OCI-LY1 (cell line): Measurements from ENCODE around the gene ATN1.
A peak's percentile ranks its signal among the peaks of the same experiment; 100 is the strongest.

ENCODE experiments used
- H2AFZ ChIP-seq: fragments of 200-600 bp; sonication (generic), shearing (Covaris generic); 2 replicates; pipeline ENCODE4 v1.6.0; 2014; ENCODE audit warnings: antibody characterized with exemption, mild to moderate bottlenecking, low read length
- H3F3A ChIP-seq: fragments of 200-600 bp; sonication (generic), shearing (Covaris generic); 2 replicates; pipeline ENCODE4 v1.6.0; 2014; ENCODE audit warnings: mild to moderate bottlenecking, antibody characterized with exemption, low read length, moderate library complexity; ENCODE audit not compliant: insufficient read depth
- H3K27ac ChIP-seq: fragments of 200-600 bp; sonication (generic); 2 replicates; pipeline ENCODE4 v1.5.1; 2014; ENCODE audit warnings: low read length, mixed run types, mild to moderate bottlenecking, low read depth; ENCODE audit not compliant: poor library complexity, severe bottlenecking
- H3K27me3 ChIP-seq: fragments of 200-600 bp; sonication (generic); 2 replicates; pipeline ENCODE4 v1.6.0; 2014; ENCODE audit warnings: antibody characterized with exemption, mild to moderate bottlenecking, low read length, moderate library complexity; ENCODE audit not compliant: insufficient read depth
- H3K36me3 ChIP-seq: fragments of 200-600 bp; sonication (generic); 2 replicates; pipeline ENCODE4 v1.6.1; 2014; ENCODE audit warnings: mild to moderate bottlenecking, antibody characterized with exemption, low read length, moderate library complexity, mixed read lengths; ENCODE audit not compliant: insufficient read depth
- H3K4me1 ChIP-seq: fragments of 200-600 bp; sonication (generic); 2 replicates; pipeline ENCODE4 v1.5.1; 2014; ENCODE audit warnings: mild to moderate bottlenecking, low read length, moderate library complexity; ENCODE audit not compliant: insufficient read depth, severe bottlenecking
- H3K4me2 ChIP-seq: fragments of 200-600 bp; sonication (generic), shearing (Covaris generic); 2 replicates; pipeline ENCODE4 v1.6.1; 2014; ENCODE audit warnings: low read length
- H3K4me3 ChIP-seq: fragments of 200-600 bp; sonication (generic); 2 replicates; pipeline ENCODE4 v1.5.1; 2014; ENCODE audit warnings: low read length, low read depth, mild to moderate bottlenecking, mixed read lengths; ENCODE audit not compliant: poor library complexity, severe bottlenecking
- H3K79me2 ChIP-seq: fragments of 200-600 bp; shearing (Covaris generic); 2 replicates; pipeline ENCODE4 v1.6.1; 2016; ENCODE audit warnings: mixed run types, low read length, mixed read lengths; ENCODE audit not compliant: insufficient read depth
- H3K9ac ChIP-seq: fragments of 200-600 bp; sonication (generic), shearing (Covaris generic); 2 replicates; pipeline ENCODE4 v1.6.1; 2014; ENCODE audit warnings: mild to moderate bottlenecking, low read length, mixed read lengths
- H3K9me2 ChIP-seq: fragments of 200-600 bp; sonication (generic), shearing (Covaris generic); 2 replicates; pipeline ENCODE4 v1.6.1; 2014; ENCODE audit warnings: low read depth, mild to moderate bottlenecking, low read length, mixed read lengths
- H3K9me3 ChIP-seq: fragments of 200-600 bp; shearing (Covaris generic); 2 replicates; pipeline ENCODE4 v1.6.1; 2014; ENCODE audit warnings: low read length, mixed read lengths
- H4K20me1 ChIP-seq: fragments of 200-600 bp; sonication (generic), shearing (Covaris generic); 2 replicates; pipeline ENCODE4 v1.6.0; 2016; ENCODE audit warnings: mild to moderate bottlenecking, low read length; ENCODE audit not compliant: insufficient read depth
- CTCF ChIP-seq: fragments of 200-600 bp; sonication (generic), shearing (Covaris generic); IDR thresholded peaks from 2 replicates; pipeline ENCODE4 v1.5.1; 2017; ENCODE audit warnings: mild to moderate bottlenecking, antibody characterized with exemption, low read length, moderate library complexity, mixed read lengths
- EZH2 ChIP-seq: fragments of 200-600 bp; sonication (generic), shearing (Covaris generic); IDR thresholded peaks from 2 replicates; pipeline ENCODE4 v1.8.0; 2017; ENCODE audit warnings: borderline replicate concordance, mixed run types, mild to moderate bottlenecking, antibody characterized with exemption, low read length, moderate library complexity, mixed read lengths

The ATN1 gene

GRCh38 chr12:6909421-6910145, 18.2 kb upstream of the ATN1 start:
- no peaks in the 10 kb centered on the region for H3K36me3 ChIP-seq
- no peaks in the 10 kb centered on the region for H3K9me3 ChIP-seq

GRCh38 chr12:6912164-6912935, 15.4 kb upstream of the ATN1 start:
- Histone ChIP-seq H3F3A (no peaks in the 10 kb centered on the region), H3K36me3 (no peaks in the 10 kb centered on the region), H3K27ac (no peak overlapping the region), H3K4me1 (peaks cover 14% of the 10 kb centered on the region), H3K27me3 (peaks cover 10% of the 10 kb centered on the region; the same call in 1 of the 2 replicates), H2AFZ (no peak overlapping the region), H4K20me1 (no peaks in the 10 kb centered on the region), H3K79me2 (no peaks in the 10 kb centered on the region), H3K4me2 (no peak overlapping the region), H3K9ac (no peak overlapping the region), H3K4me3 (no peak overlapping the region), H3K9me2 (no peaks in the 10 kb centered on the region), H3K9me3 (no peaks in the 10 kb centered on the region)
- no peak for TF ChIP-seq CTCF
- TF ChIP-seq EZH2, result no peak

More at GRCh38 chr12:6909421-6910145, 18.2 kb upstream of the ATN1 start:
- no peaks in the 10 kb centered on the region for H3K79me2 ChIP-seq
- H3K9me2 ChIP-seq, result no peaks in the 10 kb centered on the region
- 0 out of 2 replicates have a peak, but pooled peaks cover 5% of the 10 kb centered on the region for H3K27me3 ChIP-seq
- no peak overlapping the region for H3K4me2 ChIP-seq
- no peak overlapping the region for H2AFZ ChIP-seq
- H3K27ac ChIP-seq, result no peak overlapping the region
- no peaks in the 10 kb centered on the region for H4K20me1 ChIP-seq
- H3K9ac ChIP-seq, result no peak overlapping the region
- no peaks in the 10 kb centered on the region for H3F3A ChIP-seq
- H3K4me3 ChIP-seq, result no peak overlapping the region
- H3K4me1 ChIP-seq, result peaks cover 13% of the 10 kb centered on the region
- TF ChIP-seq EZH2 (no peak), CTCF (no peak)

GRCh38 chr12:6914246-6914946, 13.4 kb upstream of the ATN1 start, which contains the start of gene ENO2:
Gene ENO2, plus strand, starts transcription at chr12:6914580. Its CDS starts 1,253 bp downstream, at chr12:6915833.
- Histone ChIP-seq H3K9me2 (no peaks in the 10 kb centered on the region), H3K9ac (peak within 1 kb of the TSS; percentile 3; the same call in 1 of the 2 replicates), H3K27me3 (peaks cover 10% of the 10 kb centered on the region; the same call in 1 of the 2 replicates), H3K27ac (no peak within 1 kb of the TSS), H3K9me3 (no peaks in the 10 kb centered on the region), H3F3A (no peaks in the 10 kb centered on the region), H3K36me3 (no peaks in the 10 kb centered on the region), H3K4me3 (peak within 1 kb of the TSS; percentile 45), H3K4me1 (peaks cover 14% of the 10 kb centered on the region), H3K4me2 (peak within 1 kb of the TSS; percentile 51), H3K79me2 (no peaks in the 10 kb centered on the region), H4K20me1 (no peaks in the 10 kb centered on the region), H2AFZ (no peak within 1 kb of the TSS)
- TF ChIP-seq CTCF (no peak), EZH2 (no peak)
